Brain microvascular endothelial cell (primary cell): Measurements from ENCODE around the gene TMEM44.

Experiments used
- DNase-seq: peaks from one replicate; pipeline ENCODE4 v3.0.0-alpha.2; 2020
- H3K27ac ChIP-seq: fragments of 250-450 bp; sonication (Bioruptor Pico); 2 replicates; pipeline ENCODE4 v1.5.1; 2020; ENCODE audit warnings: mild to moderate bottlenecking, moderate library complexity
- H3K27me3 ChIP-seq: fragments of 250-450 bp; sonication (Bioruptor Pico); replicated peaks from 2 replicates; pipeline ENCODE4 v1.5.1; 2020; ENCODE audit warnings: mild to moderate bottlenecking
- H3K36me3 ChIP-seq: fragments of 250-450 bp; sonication (Bioruptor Pico); replicated peaks from 2 replicates; pipeline ENCODE4 v1.5.1; 2020; ENCODE audit warnings: mild to moderate bottlenecking
- H3K4me3 ChIP-seq: 2 replicates; pipeline ENCODE4 v1.5.1; 2011; ENCODE audit warnings: low read depth, mild to moderate bottlenecking, control low read depth, low read length, moderate library complexity
- in situ Hi-C: cut with HindIII; loops from 2 replicates; pipeline ENCODE4 v1.10.0; 2017; ENCODE audit warnings: low sequenced_read_pairs, low pct_ligation_motif_present
- TF ChIP-seq, protein P1 (sequence below): IDR thresholded peaks from 2 replicates; pipeline ENCODE4 v1.5.1; 2011; ENCODE audit warnings: low read depth, mild to moderate bottlenecking, moderate library complexity, low read length, control low read depth, inconsistent platforms; ENCODE audit errors: missing control alignments

The TMEM44 gene

DNA sequence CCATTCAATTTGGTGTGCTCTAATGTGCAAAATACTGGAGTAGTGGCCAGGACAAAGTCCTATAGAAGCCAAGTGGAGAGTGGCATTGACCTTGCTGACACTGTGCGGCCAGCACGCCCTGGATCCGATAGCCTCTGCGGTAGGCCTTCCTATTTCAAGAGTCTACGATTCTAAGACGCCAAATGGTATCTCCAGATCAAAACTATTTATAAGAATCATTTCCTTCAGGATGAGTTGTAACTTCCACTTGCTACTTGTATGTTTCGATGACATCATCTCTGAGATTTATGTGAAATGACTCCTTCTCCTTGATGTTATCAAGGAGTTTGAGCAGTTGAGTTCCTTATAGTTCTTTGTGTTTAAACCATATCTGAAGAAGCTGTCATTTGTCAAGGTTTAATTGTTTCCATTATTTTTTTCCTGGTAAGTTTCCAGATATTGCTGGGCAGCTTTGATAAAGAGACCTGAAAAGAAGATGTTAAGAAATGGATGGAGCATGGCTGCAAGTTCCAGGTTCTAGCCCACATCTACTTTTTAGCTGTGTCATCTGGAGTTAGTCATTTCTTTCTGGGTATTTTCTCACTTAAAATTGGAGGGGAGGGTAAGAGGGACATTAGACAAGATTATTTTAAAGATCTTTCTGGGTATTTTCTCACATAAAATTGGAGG is 71.8 kb downstream of the TMEM44 start:
- Histone ChIP-seq H3K4me3 (no peak overlapping the region), H3K27me3 (no peaks in the 10 kb centered on the region), H3K36me3 (no peaks in the 10 kb centered on the region), H3K27ac (peak overlapping the region; percentile 20)
- in situ Hi-C loops, result no loop called here
- no peak for DNase-seq
- TF ChIP-seq, protein P1, sequence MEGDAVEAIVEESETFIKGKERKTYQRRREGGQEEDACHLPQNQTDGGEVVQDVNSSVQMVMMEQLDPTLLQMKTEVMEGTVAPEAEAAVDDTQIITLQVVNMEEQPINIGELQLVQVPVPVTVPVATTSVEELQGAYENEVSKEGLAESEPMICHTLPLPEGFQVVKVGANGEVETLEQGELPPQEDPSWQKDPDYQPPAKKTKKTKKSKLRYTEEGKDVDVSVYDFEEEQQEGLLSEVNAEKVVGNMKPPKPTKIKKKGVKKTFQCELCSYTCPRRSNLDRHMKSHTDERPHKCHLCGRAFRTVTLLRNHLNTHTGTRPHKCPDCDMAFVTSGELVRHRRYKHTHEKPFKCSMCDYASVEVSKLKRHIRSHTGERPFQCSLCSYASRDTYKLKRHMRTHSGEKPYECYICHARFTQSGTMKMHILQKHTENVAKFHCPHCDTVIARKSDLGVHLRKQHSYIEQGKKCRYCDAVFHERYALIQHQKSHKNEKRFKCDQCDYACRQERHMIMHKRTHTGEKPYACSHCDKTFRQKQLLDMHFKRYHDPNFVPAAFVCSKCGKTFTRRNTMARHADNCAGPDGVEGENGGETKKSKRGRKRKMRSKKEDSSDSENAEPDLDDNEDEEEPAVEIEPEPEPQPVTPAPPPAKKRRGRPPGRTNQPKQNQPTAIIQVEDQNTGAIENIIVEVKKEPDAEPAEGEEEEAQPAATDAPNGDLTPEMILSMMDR, result no peak

DNA sequence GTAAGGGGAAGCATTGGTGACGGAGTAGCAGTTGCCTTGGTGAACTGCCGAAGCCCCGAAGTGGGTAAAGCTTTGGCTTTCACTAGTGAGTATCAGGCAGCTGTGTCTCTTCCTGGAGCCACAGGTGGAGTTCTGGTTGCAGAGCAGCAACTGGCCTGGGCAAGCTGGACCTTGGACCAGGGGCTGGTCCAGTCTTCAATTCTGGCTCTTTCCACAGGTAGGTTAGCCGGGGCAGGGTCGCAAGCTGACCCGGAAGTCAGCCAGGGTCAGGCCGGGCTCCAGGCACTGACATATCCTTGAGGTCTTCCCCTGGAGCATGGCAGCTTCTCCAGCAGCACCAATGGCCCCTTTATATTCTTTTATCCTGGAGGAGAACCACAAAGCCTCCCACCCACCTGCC is 73.2 kb downstream of the TMEM44 start:
- DNase-seq, result no peak
- Histone ChIP-seq H3K4me3 (no peak overlapping the region), H3K36me3 (no peaks in the 10 kb centered on the region), H3K27ac (no peak overlapping the region), H3K27me3 (no peaks in the 10 kb centered on the region)
- in situ Hi-C loops, result no loop called here
- TF ChIP-seq, protein P1, result no peak

DNA sequence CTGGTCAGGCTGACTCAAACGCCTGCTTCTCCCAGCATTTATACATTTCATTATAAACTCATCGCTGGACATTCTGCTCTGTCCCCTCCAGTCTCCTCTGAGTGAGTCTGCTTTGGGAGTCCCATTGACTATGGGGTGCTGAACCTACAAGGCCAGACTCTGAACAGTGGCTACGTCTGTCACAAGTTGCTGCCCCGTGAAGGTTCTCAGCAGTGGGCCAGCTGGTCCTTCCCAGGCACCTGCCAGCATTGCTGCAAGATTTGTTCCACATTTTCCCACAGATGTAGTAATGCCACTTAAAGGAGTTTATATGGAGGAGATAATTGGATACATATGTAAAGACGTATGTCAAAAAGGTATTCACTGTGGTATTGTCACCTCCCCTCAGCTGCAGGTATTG is 73.7 kb downstream of the TMEM44 start:
- TF ChIP-seq, protein P1, result no peak
- no peak overlapping the region for H3K4me3 ChIP-seq
- H3K36me3 ChIP-seq, result no peaks in the 10 kb centered on the region
- no peak overlapping the region for H3K27ac ChIP-seq
- DNase-seq, result no peak
- in situ Hi-C loops, result no loop called here
- no peaks in the 10 kb centered on the region for H3K27me3 ChIP-seq

- no peak for DNase-seq
- no peak overlapping the region for H3K27ac ChIP-seq
- in situ Hi-C loops, result no loop called here
Measured at GRCh38 chr3:194556086-194557056, 76.8 kb downstream of the TMEM44 start.

GRCh38 chr3:194555175-194556062 is 77.8 kb downstream of the TMEM44 start:
- no peaks in the 10 kb centered on the region for H3K27me3 ChIP-seq
- DNase-seq, result no peak
- H3K36me3 ChIP-seq, result no peaks in the 10 kb centered on the region
- in situ Hi-C loops, result no loop called here
- no peak overlapping the region for H3K27ac ChIP-seq
- no peak overlapping the region for H3K4me3 ChIP-seq
- TF ChIP-seq, protein P1, result no peak

More at GRCh38 chr3:194556086-194557056, 76.8 kb downstream of the TMEM44 start:
- Histone ChIP-seq H3K36me3 (no peaks in the 10 kb centered on the region), H3K27me3 (no peaks in the 10 kb centered on the region), H3K4me3 (no peak overlapping the region)
- TF ChIP-seq, protein P1, result no peak
